Osteoblast (primary cell): Measurements from ENCODE around the gene DMAC2L. TPM values are rescaled to one million over a fixed set of nuclear protein-coding genes. Genes with fewer than 3 reads are reported as not detected.

Experiments
- DNase-seq: peaks from one replicate; pipeline ENCODE4 v3.0.0; 2011; ENCODE audit warnings: low spot score, mixed read lengths; ENCODE audit not compliant: insufficient read length; ENCODE audit errors: missing footprints
- H2AFZ ChIP-seq: 2 replicates; pipeline ENCODE4 v1.6.0; 2011; ENCODE audit warnings: mild to moderate bottlenecking, low read length
- H3K27ac ChIP-seq: 2 replicates; pipeline ENCODE4 v1.5.1; 2011; ENCODE audit warnings: mild to moderate bottlenecking, low read depth, low read length, moderate library complexity
- H3K27me3 ChIP-seq: 2 replicates; pipeline ENCODE4 v1.6.0; 2012; ENCODE audit warnings: mild to moderate bottlenecking, control low read depth, inconsistent platforms, low read length, moderate library complexity; ENCODE audit not compliant: insufficient read depth
- H3K36me3 ChIP-seq: 2 replicates; pipeline ENCODE4 v1.5.1; 2011; ENCODE audit warnings: mild to moderate bottlenecking, low read length, control low read depth, moderate library complexity; ENCODE audit not compliant: insufficient read depth
- H3K4me1 ChIP-seq: 2 replicates; pipeline ENCODE4 v1.5.1; 2011; ENCODE audit warnings: mild to moderate bottlenecking, low read length, control low read depth, moderate library complexity; ENCODE audit not compliant: insufficient read depth
- H3K4me2 ChIP-seq: 2 replicates; pipeline ENCODE4 v1.6.0; 2011; ENCODE audit warnings: mild to moderate bottlenecking, low read length; ENCODE audit not compliant: insufficient read depth
- H3K4me3 ChIP-seq: fragments of 200-600 bp; sonication (generic); 3 replicates; pipeline ENCODE4 v1.5.1; 2012; ENCODE audit warnings: mild to moderate bottlenecking, low read length, inconsistent platforms; ENCODE audit not compliant: insufficient read depth
- H3K79me2 ChIP-seq: 2 replicates; pipeline ENCODE4 v1.6.0; 2012; ENCODE audit warnings: mild to moderate bottlenecking, low read length, control low read depth, inconsistent platforms; ENCODE audit not compliant: insufficient read depth
- H3K9me3 ChIP-seq: 2 replicates; pipeline ENCODE4 v1.5.1; 2011; ENCODE audit warnings: low read depth, low read length, control low read depth
- H4K20me1 ChIP-seq: 2 replicates; pipeline ENCODE4 v1.6.0; 2012; ENCODE audit warnings: mild to moderate bottlenecking, low read length, control low read depth; ENCODE audit not compliant: insufficient read depth
- total RNA-seq: library from RNA; depleted of rRNA; stranded (reverse); fragments of >200 nt; gene quantifications from 2 replicates; pipeline ENCODE4 v1.2.3, GENCODE V29; 2012
- TF ChIP-seq, protein P1 (sequence below): IDR thresholded peaks from 2 replicates; pipeline ENCODE4 v1.5.1; 2011; ENCODE audit warnings: mild to moderate bottlenecking, low read depth, low read length, moderate library complexity; ENCODE audit errors: extremely low read depth

The DMAC2L gene
- total RNA-seq, 1 donor, result 7.2 TPM

GRCh38 chr14:50318031-50318626 is 6.0 kb downstream of the DMAC2L start:
- Histone ChIP-seq H4K20me1 (peaks cover 6% of the 10 kb centered on the region), H3K4me1 (peaks cover 27% of the 10 kb centered on the region), H3K27me3 (no peaks in the 10 kb centered on the region), H3K36me3 (no peaks in the 10 kb centered on the region), H3K4me3 (no peak overlapping the region), H3K79me2 (peaks cover 19% of the 10 kb centered on the region), H2AFZ (no peak overlapping the region), H3K4me2 (no peak overlapping the region), H3K27ac (no peak overlapping the region), H3K9me3 (no peaks in the 10 kb centered on the region)
- peak; percentile 49 for DNase-seq
- TF ChIP-seq, protein P1, sequence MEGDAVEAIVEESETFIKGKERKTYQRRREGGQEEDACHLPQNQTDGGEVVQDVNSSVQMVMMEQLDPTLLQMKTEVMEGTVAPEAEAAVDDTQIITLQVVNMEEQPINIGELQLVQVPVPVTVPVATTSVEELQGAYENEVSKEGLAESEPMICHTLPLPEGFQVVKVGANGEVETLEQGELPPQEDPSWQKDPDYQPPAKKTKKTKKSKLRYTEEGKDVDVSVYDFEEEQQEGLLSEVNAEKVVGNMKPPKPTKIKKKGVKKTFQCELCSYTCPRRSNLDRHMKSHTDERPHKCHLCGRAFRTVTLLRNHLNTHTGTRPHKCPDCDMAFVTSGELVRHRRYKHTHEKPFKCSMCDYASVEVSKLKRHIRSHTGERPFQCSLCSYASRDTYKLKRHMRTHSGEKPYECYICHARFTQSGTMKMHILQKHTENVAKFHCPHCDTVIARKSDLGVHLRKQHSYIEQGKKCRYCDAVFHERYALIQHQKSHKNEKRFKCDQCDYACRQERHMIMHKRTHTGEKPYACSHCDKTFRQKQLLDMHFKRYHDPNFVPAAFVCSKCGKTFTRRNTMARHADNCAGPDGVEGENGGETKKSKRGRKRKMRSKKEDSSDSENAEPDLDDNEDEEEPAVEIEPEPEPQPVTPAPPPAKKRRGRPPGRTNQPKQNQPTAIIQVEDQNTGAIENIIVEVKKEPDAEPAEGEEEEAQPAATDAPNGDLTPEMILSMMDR, result peak; percentile 79

DNA sequence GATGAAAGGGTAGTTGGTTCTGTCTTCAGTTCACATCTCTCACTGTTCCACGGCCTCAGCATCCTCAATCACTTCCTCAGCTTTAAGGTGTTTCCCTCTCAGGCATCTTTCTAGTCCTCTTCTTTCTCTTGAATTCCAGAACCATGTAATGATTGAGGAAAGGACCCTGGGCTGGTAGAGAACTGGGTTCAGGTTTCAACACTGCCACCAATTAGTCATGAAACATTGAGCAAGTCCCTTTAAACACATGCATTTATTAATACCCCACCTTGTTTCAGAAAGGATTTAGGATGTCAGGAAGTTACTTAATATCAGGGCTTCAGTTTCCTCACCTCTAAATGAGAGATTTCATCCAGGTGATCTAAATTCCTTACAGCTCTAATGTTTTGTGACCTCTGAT is 7.2 kb downstream of the DMAC2L start:
- no peak for DNase-seq
- H3K36me3 ChIP-seq, result no peaks in the 10 kb centered on the region
- H4K20me1 ChIP-seq, result peaks cover 6% of the 10 kb centered on the region
- H2AFZ ChIP-seq, result no peak overlapping the region
- H3K27ac ChIP-seq, result peak overlapping the region; percentile 36
- no peak overlapping the region for H3K4me2 ChIP-seq
- H3K27me3 ChIP-seq, result no peaks in the 10 kb centered on the region
- TF ChIP-seq, protein P1, result no peak
- H3K4me3 ChIP-seq, result no peak overlapping the region
- no peaks in the 10 kb centered on the region for H3K9me3 ChIP-seq
- H3K4me1 ChIP-seq, result peaks cover 25% of the 10 kb centered on the region
- peaks cover 12% of the 10 kb centered on the region for H3K79me2 ChIP-seq

- H3K27me3 ChIP-seq, result no peaks in the 10 kb centered on the region
- DNase-seq, result peak; percentile 64
- no peak overlapping the region for H3K4me3 ChIP-seq
- peak overlapping the region; percentile 36 for H3K27ac ChIP-seq
- no peaks in the 10 kb centered on the region for H3K36me3 ChIP-seq
- H3K4me2 ChIP-seq, result no peak overlapping the region
- TF ChIP-seq, protein P1, result no peak
- H3K9me3 ChIP-seq, result no peaks in the 10 kb centered on the region
- H4K20me1 ChIP-seq, result peaks cover 6% of the 10 kb centered on the region
- H3K79me2 ChIP-seq, result peaks cover 10% of the 10 kb centered on the region
- peaks cover 25% of the 10 kb centered on the region for H3K4me1 ChIP-seq
- H2AFZ ChIP-seq, result no peak overlapping the region
Observed at GRCh38 chr14:50319721-50320120, 7.6 kb downstream of the DMAC2L start.

DNA sequence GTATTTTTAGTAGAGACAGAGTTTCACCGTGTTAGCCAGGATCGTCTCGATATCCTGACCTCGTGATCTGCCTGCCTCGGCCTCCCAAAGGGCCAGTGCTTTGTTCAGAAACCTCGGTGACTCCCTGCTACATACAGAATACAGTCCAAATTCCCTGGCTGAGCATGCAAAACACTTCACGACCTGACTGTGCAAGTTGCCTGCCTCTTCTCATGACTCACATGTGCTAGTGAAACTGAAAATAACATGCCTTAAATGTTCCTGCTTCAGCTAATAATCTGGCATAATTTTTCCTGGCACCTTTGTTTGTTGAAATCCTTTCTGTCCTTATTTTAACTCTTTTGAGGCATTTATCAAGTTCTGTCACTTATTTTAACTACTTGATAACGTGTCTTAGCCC is 8.2 kb downstream of the DMAC2L start:
- Histone ChIP-seq H2AFZ (no peak overlapping the region), H3K79me2 (peaks cover 10% of the 10 kb centered on the region), H3K27ac (peak overlapping the region; percentile 90), H3K4me1 (peaks cover 25% of the 10 kb centered on the region), H3K27me3 (no peaks in the 10 kb centered on the region), H3K4me3 (peak overlapping the region; percentile 21), H3K9me3 (no peaks in the 10 kb centered on the region), H4K20me1 (peaks cover 6% of the 10 kb centered on the region), H3K36me3 (no peaks in the 10 kb centered on the region), H3K4me2 (peak overlapping the region; percentile 76)
- TF ChIP-seq, protein P1, result no peak
- peak; percentile 66 for DNase-seq
